SK-N-MC (cell line): ENCODE data around the gene UPF1.
A peak's percentile ranks its signal among the peaks of the same experiment; 100 is the strongest.

ENCODE experiments used
- EZH2 ChIP-seq: fragments of 200-600 bp; sonication (generic); IDR thresholded peaks from one replicate; pipeline ENCODE4 v1.6.1; 2017; ENCODE audit warnings: antibody characterized with exemption
- FOXP2 ChIP-seq: optimal IDR thresholded peaks from 2 replicates; pipeline ENCODE3; 2011; ENCODE audit warnings: mild to moderate bottlenecking, moderate library complexity; ENCODE audit not compliant: insufficient read depth; ENCODE audit errors: extremely low read length, control extremely low read depth
- POLR2AphosphoS5 ChIP-seq: IDR thresholded peaks from 2 replicates; pipeline ENCODE4 v1.6.1; 2012; ENCODE audit warnings: mild to moderate bottlenecking, low read depth, low read length, borderline replicate concordance

- TF ChIP-seq EZH2 = no peak
- TF ChIP-seq POLR2AphosphoS5 = peak; percentile 77
- peak; percentile 49 for TF ChIP-seq FOXP2
Observed at GRCh38 chr19:18831524-18832305, at the start of gene UPF1.
